Type B pancreatic cell (in vitro differentiated cells): ENCODE measurements around the gene SYNGR4. TPM values are rescaled to one million over a fixed set of nuclear protein-coding genes. Genes with fewer than 3 reads are reported as not detected.

ENCODE experiments used
- DNase-seq: peaks from one replicate; pipeline ENCODE4 v3.0.0; 2021; ENCODE audit warnings: mixed read lengths; ENCODE audit not compliant: unreplicated experiment; ENCODE audit errors: extremely low spot score
- H3K27ac Mint-ChIP-seq: 2 replicates; pipeline ENCODE4 v1.8.0; 2021; ENCODE audit warnings: mild to moderate bottlenecking, mixed read lengths
- H3K27me3 Mint-ChIP-seq: 2 replicates; pipeline ENCODE4 v1.8.0; 2021; ENCODE audit warnings: mixed read lengths
- H3K36me3 Mint-ChIP-seq: 2 replicates; pipeline ENCODE4 v1.8.0; 2021; ENCODE audit warnings: mixed read lengths
- H3K4me1 Mint-ChIP-seq: one replicate; pipeline ENCODE4 v1.8.0; 2021; ENCODE audit warnings: mixed read lengths; ENCODE audit not compliant: unreplicated experiment
- H3K4me3 Mint-ChIP-seq: 2 replicates; pipeline ENCODE4 v1.8.0; 2021; ENCODE audit warnings: mild to moderate bottlenecking, mixed read lengths
- H3K9me3 Mint-ChIP-seq: 2 replicates; pipeline ENCODE4 v1.8.0; 2021; ENCODE audit warnings: mixed read lengths
- total RNA-seq: library from RNA; stranded (reverse); gene quantifications from 2 replicates; pipeline ENCODE4 v1.2.1, GENCODE V29; 2021; ENCODE audit warnings: low replicate concordance
- TF ChIP-seq, protein P1 (sequence below): fragments of 200-600 bp; sonication (generic); conservative IDR thresholded peaks from 2 replicates; pipeline ENCODE4 v1.5.0; 2021; ENCODE audit warnings: antibody characterized with exemption, mild to moderate bottlenecking

Gene SYNGR4
- total RNA-seq, 1 donor from 2014 or later, result not detected

DNA sequence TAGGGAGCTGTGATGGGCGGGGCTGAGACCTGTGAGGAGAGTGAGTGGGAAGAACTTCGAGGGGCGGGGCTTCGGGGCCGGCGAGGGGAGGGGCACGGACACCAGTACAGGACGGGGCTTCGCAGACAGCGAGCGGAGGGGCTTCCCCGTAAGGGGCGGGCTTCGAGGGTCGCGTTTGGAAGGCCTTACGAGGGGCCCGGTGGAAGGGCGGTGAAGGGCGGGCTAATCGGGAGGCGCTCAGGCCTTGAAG, 42.9 kb upstream of the SYNGR4 start:
- H3K27ac Mint-ChIP-seq, result peak overlapping the region; percentile 97
- TF ChIP-seq, protein P1, sequence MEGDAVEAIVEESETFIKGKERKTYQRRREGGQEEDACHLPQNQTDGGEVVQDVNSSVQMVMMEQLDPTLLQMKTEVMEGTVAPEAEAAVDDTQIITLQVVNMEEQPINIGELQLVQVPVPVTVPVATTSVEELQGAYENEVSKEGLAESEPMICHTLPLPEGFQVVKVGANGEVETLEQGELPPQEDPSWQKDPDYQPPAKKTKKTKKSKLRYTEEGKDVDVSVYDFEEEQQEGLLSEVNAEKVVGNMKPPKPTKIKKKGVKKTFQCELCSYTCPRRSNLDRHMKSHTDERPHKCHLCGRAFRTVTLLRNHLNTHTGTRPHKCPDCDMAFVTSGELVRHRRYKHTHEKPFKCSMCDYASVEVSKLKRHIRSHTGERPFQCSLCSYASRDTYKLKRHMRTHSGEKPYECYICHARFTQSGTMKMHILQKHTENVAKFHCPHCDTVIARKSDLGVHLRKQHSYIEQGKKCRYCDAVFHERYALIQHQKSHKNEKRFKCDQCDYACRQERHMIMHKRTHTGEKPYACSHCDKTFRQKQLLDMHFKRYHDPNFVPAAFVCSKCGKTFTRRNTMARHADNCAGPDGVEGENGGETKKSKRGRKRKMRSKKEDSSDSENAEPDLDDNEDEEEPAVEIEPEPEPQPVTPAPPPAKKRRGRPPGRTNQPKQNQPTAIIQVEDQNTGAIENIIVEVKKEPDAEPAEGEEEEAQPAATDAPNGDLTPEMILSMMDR, result no peak
- peak; percentile 95 for DNase-seq
- no peaks in the 10 kb centered on the region for H3K27me3 Mint-ChIP-seq
- peak overlapping the region; percentile 95 for H3K4me3 Mint-ChIP-seq
- H3K4me1 Mint-ChIP-seq, result peaks cover 37% of the 10 kb centered on the region
- H3K9me3 Mint-ChIP-seq, result no peaks in the 10 kb centered on the region
- no peaks in the 10 kb centered on the region for H3K36me3 Mint-ChIP-seq

DNA sequence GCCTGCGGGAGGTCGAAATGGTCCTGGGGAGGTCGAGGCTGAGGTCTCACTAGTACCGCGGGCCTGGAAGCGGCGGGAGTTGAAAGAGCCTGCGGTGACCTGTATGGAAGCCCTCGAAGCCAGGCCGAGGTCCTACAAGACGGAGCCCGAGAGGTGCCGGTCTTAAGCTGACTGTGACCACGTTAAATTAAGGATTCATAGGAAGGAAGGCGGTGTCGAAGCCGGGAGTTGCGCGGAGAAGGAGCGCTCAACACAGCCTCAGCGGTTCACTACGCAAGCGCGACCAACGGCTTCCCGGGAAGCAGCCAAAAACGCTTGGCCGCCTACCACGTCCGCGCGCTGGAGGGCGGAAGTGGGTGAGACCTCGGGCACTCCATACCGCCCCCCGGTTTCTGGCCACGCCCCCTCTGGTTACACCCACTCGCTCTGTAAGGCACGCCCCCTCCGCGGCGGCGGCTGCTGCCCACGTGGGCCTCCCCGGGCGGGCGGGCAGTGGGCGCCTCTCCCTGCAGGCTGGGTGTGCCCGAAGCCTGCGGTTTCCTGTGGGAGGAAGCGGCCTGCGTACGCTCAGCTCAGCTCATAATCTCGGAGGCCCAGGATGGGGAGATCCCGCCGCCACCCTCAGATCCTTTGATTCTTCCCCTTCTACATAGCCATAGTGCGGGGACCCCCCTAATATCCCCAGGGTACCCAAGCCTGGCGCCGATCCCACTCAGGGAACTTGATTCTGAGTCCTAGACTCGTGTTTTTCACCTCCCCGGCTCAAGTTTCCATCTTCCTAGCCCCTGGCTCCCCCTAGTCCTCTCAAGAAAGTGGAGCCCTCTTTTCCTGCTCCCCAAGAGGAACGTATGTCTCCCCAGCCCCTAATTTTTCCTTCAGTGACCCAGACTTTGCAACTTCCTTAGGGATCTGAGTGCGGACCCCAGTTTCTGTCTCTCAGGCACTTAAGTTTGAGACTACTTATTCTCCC, 42.3 kb upstream of the SYNGR4 start:
- H3K4me1 Mint-ChIP-seq, result peaks cover 37% of the 10 kb centered on the region
- H3K4me3 Mint-ChIP-seq, result peak overlapping the region; percentile 95
- H3K9me3 Mint-ChIP-seq, result no peaks in the 10 kb centered on the region
- H3K27me3 Mint-ChIP-seq, result no peaks in the 10 kb centered on the region
- peak; percentile 98 for DNase-seq
- TF ChIP-seq, protein P1, result peak; percentile 29
- H3K27ac Mint-ChIP-seq, result peak overlapping the region; percentile 97
- no peaks in the 10 kb centered on the region for H3K36me3 Mint-ChIP-seq

DNA sequence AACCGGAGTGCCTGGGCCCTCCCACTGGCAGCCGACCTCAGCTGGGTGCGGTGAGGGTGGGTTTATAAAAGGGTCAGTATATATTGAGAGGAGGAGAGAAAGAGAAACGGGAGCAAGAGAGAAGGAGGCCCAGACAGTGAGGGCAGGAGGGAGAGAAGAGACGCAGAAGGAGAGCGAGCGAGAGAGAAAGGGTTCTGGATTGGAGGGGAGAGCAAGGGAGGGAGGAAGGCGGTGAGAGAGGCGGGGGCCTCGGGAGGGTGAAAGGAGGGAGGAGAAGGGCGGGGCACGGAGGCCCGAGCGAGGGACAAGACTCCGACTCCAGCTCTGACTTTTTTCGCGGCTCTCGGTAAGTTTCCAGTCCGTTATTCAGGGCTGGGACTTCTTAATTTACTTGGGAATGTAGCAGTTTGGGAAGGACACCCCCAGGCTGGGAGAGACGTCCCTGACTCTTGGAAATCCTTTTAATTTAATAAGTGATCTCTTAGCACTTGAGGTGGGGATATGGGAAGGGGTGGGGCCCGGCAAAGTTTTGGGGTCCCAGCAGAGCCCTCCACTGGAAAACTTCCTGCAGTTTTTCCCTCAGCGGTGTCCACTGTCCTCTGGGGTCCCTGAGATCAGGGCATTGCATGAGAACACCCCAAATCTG, 38.8 kb upstream of the SYNGR4 start, which contains the start of gene EMP3:
EMP3 (plus strand) TSS at position 288 of the 646 bp plus-strand sequence. CDS start 1,293 bp downstream, outside the sequence.
- TF ChIP-seq, protein P1, result no peak
- Mint-ChIP-seq H3K36me3 (peaks cover 3% of the 10 kb centered on the region), H3K27ac (peak within 1 kb of the TSS; percentile 50), H3K27me3 (no peaks in the 10 kb centered on the region), H3K9me3 (no peaks in the 10 kb centered on the region), H3K4me1 (peaks cover 39% of the 10 kb centered on the region), H3K4me3 (peak within 1 kb of the TSS; percentile 83)
- DNase-seq, result no peak

DNA sequence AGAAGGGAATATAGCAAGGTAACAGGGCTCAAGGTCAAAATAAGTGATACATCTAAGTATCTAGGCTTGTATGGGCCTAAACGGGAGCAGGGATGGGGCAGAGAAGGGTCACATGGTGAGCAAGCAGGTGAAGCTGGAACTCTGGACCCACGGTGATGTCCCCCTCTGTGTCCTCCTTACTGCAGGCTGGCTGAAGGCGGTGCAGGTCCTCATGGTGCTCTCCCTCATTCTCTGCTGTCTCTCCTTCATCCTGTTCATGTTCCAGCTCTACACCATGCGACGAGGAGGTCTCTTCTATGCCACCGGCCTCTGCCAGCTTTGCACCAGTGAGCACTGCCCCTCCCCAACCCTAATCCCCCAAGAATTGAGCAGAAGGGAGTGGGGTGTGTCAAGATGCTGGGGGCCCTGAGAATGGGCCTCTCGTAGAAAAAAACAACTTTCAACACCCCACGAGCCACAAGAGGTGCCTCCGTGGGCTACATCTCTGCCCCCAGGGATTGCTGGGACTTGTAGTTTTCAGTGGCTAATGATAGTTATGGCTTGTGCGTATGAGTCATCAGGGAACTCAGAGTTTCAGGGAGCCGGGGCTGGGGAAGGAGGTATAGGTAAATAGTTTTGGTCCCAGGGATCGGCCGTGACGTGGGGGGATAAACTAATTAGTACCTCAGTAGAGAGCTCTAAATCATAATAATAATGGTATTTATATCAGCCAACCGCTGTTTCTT, 34.8 kb upstream of the SYNGR4 start:
- Mint-ChIP-seq H3K4me1 (peaks cover 38% of the 10 kb centered on the region), H3K4me3 (peak overlapping the region; percentile 90), H3K27me3 (peaks cover 3% of the 10 kb centered on the region), H3K9me3 (no peaks in the 10 kb centered on the region), H3K27ac (peak overlapping the region; percentile 85), H3K36me3 (peaks cover 3% of the 10 kb centered on the region)
- no peak for DNase-seq
- TF ChIP-seq, protein P1, result no peak

DNA sequence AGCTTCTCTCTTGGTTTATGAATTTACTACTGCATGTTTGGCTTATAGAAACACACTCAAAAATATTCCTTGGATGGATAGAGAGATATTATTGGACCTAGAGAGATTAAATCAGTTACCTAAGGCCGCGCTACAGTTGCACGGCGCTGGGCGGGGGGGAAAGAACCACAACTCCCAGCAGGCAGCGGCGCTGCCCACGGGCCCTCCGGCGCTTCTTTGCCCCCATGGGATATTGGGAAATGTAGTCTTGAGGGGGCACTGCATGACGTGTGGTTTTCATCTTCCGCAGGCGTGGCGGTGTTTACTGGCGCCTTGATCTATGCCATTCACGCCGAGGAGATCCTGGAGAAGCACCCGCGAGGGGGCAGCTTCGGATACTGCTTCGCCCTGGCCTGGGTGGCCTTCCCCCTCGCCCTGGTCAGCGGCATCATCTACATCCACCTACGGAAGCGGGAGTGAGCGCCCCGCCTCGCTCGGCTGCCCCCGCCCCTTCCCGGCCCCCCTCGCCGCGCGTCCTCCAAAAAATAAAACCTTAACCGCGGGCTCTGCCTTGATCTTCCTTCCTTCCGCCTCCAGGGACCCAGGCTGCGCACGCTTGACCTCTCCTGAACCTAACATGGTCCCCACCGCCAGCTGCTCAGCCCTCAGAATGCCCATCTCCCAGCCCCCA, 34.0 kb upstream of the SYNGR4 start:
- peak; percentile 87 for DNase-seq
- H3K36me3 Mint-ChIP-seq, result peaks cover 3% of the 10 kb centered on the region
- H3K27me3 Mint-ChIP-seq, result peaks cover 3% of the 10 kb centered on the region
- H3K9me3 Mint-ChIP-seq, result no peaks in the 10 kb centered on the region
- peak overlapping the region; percentile 90 for H3K4me3 Mint-ChIP-seq
- TF ChIP-seq, protein P1, result peak; percentile 28
- peak overlapping the region; percentile 85 for H3K27ac Mint-ChIP-seq
- peaks cover 32% of the 10 kb centered on the region for H3K4me1 Mint-ChIP-seq
